ENCODE measurements around the gene GUCD1. TPM values are rescaled to one million over a fixed set of nuclear protein-coding genes. Genes with fewer than 3 reads are reported as not detected.

The GUCD1 gene
- total and polyA plus RNA-seq, 2 of the 8 experiments (the other 6 are each of a cell fraction or from before 2014, with no cell fraction given): 85.2 to 128 TPM

DNA sequence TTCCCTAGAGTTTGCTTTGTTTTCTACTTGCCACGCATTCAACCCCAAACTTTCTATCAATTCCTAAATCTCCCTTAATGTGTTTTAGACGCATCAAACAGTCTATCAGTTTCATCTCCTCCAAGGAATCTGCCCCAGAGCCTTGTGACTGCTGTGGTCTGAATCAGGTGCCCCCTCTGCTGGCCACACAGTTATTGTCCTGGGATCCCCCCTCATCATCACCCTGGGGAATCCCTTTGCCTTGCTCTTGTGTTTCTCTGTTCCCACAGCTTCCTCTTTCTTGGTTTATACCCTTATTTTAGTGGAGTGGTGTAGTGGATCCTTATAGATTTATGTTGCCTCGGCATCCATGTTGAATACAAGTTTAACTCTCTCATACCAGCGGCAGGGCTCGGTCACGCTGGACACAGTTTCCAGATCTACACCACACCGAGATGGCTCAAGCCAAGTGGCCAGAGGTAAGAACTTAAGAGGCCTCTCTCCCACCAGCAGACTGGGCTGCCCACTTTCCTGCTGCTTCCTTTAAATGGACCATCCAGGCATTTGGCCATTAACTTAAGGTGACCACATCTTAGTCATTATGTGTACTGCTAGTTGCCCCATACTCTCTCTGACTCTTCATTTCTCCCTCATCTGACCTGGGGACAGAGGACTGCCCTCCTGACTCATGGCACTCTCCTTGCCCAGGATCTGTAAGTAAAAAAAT is 51.6 kb downstream of the GUCD1 start:
- peaks cover 0 to 2% (median 0%) of the 10 kb centered on the region in 4 experiments; a peak in 3 of 7 replicates for H3K27me3 ChIP-seq (replicated peaks in 1 of 4; ENCODE audit: control insufficient read depth in 3 of 4, extremely low read depth in 1 of 4, insufficient read depth in 3 of 4, low read length in 3 of 4)
- H3K27ac ChIP-seq (ENCODE audit: low read depth, low read length): no peak overlapping the region
- no peak overlapping the region for H3K9ac ChIP-seq (replicated peaks in 1 of 4; ENCODE audit: extremely low read depth in 1 of 4, low read depth in 3 of 4, low read length in 3 of 4)
- H2BK12ac ChIP-seq (ENCODE audit: low read depth, low read length): no peak overlapping the region; the same call in 1 of the 2 replicates
- no peak overlapping the region for H2BK120ac ChIP-seq (replicated peaks; ENCODE audit: low read depth, low read length)
- H4K5ac ChIP-seq (ENCODE audit: insufficient read length, low read depth, low read length): no peak overlapping the region
- no peaks in the 10 kb centered on the region for H3K36me3 ChIP-seq (ENCODE audit: control insufficient read depth in 2 of 4, insufficient read depth in 4 of 4, low read length in 3 of 4)
- no peak overlapping the region for H3K18ac ChIP-seq (ENCODE audit: extremely low read depth, low read length)
- no peak overlapping the region for H3K4ac ChIP-seq (replicated peaks; ENCODE audit: insufficient read length, low read depth, low read length)
- no peak overlapping the region for H3K23ac ChIP-seq (ENCODE audit: insufficient read length)
- TF ChIP-seq RAD21 (IDR thresholded peaks at IDR 0.05 in 1 of 2, conservative IDR thresholded peaks at IDR 0.05 in 1 of 2; ENCODE audit: low read depth in 2 of 2, low read length in 2 of 2) (peak; percentile 74 to 83), SP1 (IDR thresholded peaks at IDR 0.05; ENCODE audit: low read depth, low read length) (no peak), NRF1 (IDR thresholded peaks at IDR 0.05; ENCODE audit: low read depth, low read length) (no peak), GTF2F1 (IDR thresholded peaks at IDR 0.05; ENCODE audit: borderline replicate concordance, low read depth, low read length) (no peak)
- TF ChIP-seq, protein P1, sequence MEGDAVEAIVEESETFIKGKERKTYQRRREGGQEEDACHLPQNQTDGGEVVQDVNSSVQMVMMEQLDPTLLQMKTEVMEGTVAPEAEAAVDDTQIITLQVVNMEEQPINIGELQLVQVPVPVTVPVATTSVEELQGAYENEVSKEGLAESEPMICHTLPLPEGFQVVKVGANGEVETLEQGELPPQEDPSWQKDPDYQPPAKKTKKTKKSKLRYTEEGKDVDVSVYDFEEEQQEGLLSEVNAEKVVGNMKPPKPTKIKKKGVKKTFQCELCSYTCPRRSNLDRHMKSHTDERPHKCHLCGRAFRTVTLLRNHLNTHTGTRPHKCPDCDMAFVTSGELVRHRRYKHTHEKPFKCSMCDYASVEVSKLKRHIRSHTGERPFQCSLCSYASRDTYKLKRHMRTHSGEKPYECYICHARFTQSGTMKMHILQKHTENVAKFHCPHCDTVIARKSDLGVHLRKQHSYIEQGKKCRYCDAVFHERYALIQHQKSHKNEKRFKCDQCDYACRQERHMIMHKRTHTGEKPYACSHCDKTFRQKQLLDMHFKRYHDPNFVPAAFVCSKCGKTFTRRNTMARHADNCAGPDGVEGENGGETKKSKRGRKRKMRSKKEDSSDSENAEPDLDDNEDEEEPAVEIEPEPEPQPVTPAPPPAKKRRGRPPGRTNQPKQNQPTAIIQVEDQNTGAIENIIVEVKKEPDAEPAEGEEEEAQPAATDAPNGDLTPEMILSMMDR (IDR thresholded peaks at IDR 0.05; ENCODE audit: control extremely low read depth in 1 of 3, insufficient read depth in 1 of 3, low read depth in 1 of 3, low read length in 3 of 3): peak; percentile 80 to 87 (median 82)
- ChIA-PET POLR2A (ENCODE audit: partially characterized antibody) (interaction anchor here (0.5 to 0.7 kb wide), 2 partner anchors 67 to 75 kb away, joined by 3 to 4 read pairs; no protein-coding TSS in a partner anchor), CTCF (ENCODE audit: partially characterized antibody) (interaction anchor here (0.6 to 15.1 kb wide), 30 partner anchors 9 to 125 kb away, joined by 3 to 201 read pairs (median 5); partner anchors contain the start of genes ADORA2A and GUCD1)
- H3K4me3 ChIP-seq (ENCODE audit: extremely low read depth in 1 of 4, insufficient read depth in 2 of 4, low read depth in 3 of 4, low read length in 4 of 4): no peak overlapping the region
- no peaks in the 10 kb centered on the region for H3K9me3 ChIP-seq (ENCODE audit: insufficient read depth in 2 of 2, low read depth in 1 of 2, low read length in 1 of 2)
- H2BK20ac ChIP-seq (ENCODE audit: low read length): no peak overlapping the region
- FAIRE-seq (peak; percentile 63), DNase-seq (ENCODE audit: low read depth in 1 of 2, low spot score in 2 of 2) (peak in 1 of 2 experiments; percentile 83)
- no peak overlapping the region for H2BK5ac ChIP-seq (ENCODE audit: low read depth, low read length)
- no peaks in the 10 kb centered on the region for H3K79me1 ChIP-seq (ENCODE audit: low read depth, low read length)
- H4K20me1 ChIP-seq (replicated peaks in 1 of 2; ENCODE audit: control insufficient read depth in 1 of 2, insufficient read depth in 2 of 2, low read length in 2 of 2): no peaks in the 10 kb centered on the region
- H3K56ac ChIP-seq (replicated peaks; ENCODE audit: insufficient read length, low read depth, low read length): no peak overlapping the region
- H2BK15ac ChIP-seq (ENCODE audit: low read length): peak overlapping the region; percentile 97
- no peak overlapping the region for H4K91ac ChIP-seq (replicated peaks; ENCODE audit: insufficient read length, low read length)
- H3K14ac ChIP-seq (ENCODE audit: insufficient read length): no peak overlapping the region
- H3K4me2 ChIP-seq (ENCODE audit: insufficient read depth in 1 of 2, low read depth in 2 of 2, low read length in 2 of 2): no peak overlapping the region
- no peak overlapping the region for H4K8ac ChIP-seq (ENCODE audit: extremely low read depth, insufficient read depth, low read length)
- H2AFZ ChIP-seq (ENCODE audit: low read length): 0 out of 2 replicates have a peak overlapping the region, but pooled peaks have one; percentile 61
- no peak overlapping the region for H2AK5ac ChIP-seq (ENCODE audit: low read depth, low read length)
- H3K4me1 ChIP-seq (replicated peaks in 1 of 4; ENCODE audit: control insufficient read depth in 3 of 4, insufficient read depth in 4 of 4, low read length in 3 of 4): peaks cover 3 to 15% (median 9%) of the 10 kb centered on the region in 4 experiments; a peak in 5 of 7 replicates
- H3K79me2 ChIP-seq (ENCODE audit: control insufficient read depth in 1 of 2, insufficient read depth in 2 of 2, low read length in 2 of 2): no peaks in the 10 kb centered on the region
- no peaks in the 10 kb centered on the region for H3K23me2 ChIP-seq (ENCODE audit: low read depth, low read length)
- 79% methylated on average over 7 of the region's 7 CpGs; no CpG with 5 or more reads in 1 of the 2 experiments for WGBS, 2 experiments (ENCODE audit: extremely low coverage in 1 of 2, insufficient coverage in 1 of 2, insufficient read length in 1 of 2, insufficient replicate concordance in 2 of 2, low coverage in 1 of 2, low lambda C conversion rate in 2 of 2, missing lambda C conversion rate in 1 of 2)
